HG03060 (cell line): Measurements from ENCODE around the gene RNF144A.

Source experiments
- ATAC-seq: cut with Tn5 transposase; IDR thresholded peaks from one replicate; pipeline ENCODE4 v1.9.1; 2021; ENCODE audit warnings: low read depth, moderate number of reproducible peaks; ENCODE audit not compliant: unreplicated experiment

The RNF144A gene

DNA sequence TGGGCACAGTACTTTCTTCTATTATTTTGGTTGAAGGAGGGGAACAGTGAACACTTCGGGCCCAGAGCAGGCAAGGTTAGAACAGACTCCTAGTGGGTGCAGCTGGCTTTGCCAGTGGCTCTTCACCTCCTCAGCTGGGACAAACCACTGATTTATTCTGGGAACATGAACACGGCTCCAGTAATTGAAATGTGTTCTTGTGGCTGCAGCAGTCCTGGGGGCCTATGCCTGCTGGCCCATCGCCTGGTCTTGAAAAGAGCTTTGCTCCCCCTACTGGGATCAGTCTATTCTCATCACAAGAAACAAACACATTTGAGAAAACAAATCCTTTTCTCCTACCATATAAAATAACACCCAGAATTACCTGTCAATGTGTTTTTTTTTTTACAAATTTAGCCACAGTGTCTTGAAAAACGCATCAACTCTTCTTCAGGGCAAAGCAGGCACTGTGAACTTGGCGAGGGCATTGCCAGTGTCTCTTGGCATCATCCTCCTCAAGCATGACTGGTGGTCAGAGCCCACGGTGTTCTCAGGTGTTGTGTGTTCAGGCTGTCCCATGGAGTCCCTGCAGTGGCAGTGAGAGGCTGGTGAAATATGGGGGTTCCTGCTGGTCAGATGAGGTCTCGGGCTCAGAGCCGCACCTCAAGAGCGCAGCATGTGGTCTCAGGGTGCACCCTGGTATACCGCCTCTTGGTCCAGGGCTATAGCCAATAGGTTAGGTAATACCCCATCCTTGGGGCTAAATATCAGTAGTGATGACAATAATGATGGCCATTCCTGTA is 51.3 kb downstream of the RNF144A start:
- no peak for ATAC-seq

DNA sequence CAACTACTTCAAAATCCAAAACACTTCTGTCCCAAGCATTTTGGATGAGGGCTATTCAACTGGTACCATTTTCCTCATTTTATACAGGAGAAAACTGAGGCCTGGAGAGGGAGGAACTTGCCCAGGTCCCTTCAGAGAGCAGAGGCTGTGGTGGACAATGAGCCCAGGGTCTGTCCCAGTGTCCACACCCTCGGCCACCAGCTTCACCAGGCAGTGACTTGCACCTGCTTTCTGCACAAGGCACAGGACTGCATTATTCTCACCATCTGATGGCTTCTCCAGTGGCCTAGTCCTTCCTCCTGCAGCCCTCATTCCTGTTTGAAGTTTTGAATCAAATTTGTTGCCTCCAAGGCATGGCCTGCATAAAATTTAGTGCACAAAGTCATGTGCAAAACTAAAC is 53.3 kb downstream of the RNF144A start:
- no peak for ATAC-seq

DNA sequence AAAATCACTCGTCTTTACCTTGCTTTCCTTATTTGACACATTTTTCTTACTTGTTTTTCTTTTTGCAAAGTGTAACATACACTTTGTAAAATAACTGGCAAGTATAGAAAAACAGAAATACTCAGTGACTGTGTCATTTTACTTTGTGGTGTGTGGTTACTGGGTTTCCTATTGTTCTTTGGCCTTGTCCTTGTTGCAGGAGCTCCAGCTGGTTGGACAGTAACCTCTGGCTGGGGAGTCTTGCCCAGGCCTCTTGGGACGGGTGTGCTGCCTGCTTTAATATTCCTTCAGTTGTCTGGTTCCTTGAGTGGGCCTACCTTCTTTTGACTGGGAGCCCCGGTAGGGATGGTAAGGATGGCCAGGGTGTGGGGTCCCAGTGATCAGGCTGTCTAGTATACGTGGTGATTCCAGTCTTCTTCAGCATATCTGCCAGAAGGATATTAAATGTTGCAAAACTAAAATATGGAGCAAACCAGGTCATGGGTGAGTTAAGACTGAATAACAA is 53.8 kb downstream of the RNF144A start:
- no peak for ATAC-seq

DNA sequence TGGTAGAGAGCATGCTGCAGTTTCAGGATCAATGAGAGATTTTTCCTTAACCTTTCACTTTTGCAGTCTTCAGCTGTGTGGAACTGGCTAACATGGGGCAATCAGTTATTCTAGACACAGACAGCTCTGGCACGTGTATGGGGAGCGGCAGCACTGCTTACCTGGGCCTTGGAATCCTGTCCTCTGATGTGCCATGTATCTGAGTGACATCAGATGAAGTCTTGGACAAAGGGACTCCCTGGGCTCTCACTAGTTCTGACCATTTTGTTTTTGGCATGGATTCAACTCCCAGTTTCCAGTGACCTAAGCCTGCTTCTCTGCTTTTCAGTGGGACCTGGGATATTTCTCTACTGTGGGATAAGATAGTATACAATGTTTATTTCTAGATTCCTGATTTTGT is 54.3 kb downstream of the RNF144A start:
- no peak for ATAC-seq

DNA sequence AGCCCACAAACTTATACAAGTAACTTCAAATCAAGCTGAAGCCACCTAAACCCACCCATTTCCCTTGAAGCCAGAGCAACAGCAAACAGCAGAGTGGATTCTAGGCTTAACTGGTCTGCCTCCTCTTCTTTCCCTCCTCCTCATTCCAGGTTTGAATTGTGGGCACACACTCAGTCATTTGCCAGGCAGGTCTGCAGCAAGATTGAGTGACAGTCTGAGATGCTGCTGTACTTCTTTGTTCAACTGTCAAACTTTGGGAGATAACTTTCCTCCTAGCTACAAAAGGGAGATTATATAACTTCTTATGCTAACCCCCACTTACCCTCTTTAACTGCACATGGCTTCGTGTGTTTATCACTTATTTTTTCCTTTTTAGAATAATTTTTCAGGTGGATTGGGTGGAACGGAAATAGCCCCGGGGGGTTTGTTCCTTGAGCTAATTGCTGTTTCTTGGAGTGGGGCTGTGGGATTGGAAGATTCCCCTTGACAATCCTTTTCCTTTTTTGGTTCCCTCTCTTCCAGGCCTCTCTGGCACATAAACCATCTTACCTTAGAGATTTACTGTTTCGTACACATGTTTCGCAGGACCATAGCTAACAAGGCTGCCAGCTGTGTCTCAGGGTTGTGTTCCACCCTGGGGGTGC is 55.0 kb downstream of the RNF144A start:
- ATAC-seq, result no peak

DNA sequence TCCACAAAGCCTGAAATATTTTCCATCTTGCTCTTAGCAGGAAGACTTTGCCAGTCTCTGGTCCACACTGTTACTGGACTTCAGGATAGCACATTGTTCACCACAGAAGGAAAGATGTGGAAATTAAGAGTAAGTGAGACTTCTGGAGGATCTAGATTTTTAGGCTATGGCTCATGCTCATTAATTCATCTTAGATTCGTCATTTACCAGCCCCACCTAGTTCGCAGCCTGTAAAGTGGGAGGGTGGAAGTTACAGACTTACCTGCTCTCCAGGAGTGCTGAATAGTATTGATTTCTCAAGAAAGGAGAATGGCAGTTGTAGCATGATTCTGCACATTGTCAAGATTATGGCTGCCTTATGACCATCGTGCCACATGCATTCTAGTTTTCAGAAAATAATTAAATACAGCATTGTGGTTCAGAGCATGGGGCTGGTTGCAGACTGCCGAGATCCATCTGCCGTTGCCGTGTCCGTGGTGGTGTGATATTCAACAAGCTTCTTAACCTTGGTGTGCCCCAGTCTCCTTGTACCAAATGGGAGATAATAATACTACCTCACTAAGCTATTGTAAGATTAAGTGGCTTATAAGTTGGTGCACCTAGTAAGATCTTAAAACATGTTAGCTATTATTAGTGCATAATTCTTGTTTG is 56.8 kb downstream of the RNF144A start:
- ATAC-seq, result no peak

DNA sequence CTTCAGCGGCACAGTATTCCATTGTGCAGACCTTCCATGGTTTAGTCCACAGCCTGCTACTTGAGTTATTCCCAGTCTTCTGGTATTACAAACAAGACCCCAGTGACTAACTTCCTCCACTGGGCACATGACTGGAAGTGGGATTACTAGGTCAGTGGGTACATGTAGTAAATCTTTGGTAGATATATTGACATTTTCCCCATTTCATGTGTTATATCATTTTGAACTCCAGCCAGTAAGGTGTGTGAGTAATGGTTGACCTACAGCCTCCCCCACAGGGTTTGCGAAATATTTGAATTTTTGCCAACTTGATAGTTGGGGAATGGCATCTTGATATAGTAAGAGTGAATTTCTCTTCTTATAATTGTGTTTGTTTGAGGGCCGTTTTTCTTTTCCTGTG is 58.8 kb downstream of the RNF144A start:
- no peak for ATAC-seq

DNA sequence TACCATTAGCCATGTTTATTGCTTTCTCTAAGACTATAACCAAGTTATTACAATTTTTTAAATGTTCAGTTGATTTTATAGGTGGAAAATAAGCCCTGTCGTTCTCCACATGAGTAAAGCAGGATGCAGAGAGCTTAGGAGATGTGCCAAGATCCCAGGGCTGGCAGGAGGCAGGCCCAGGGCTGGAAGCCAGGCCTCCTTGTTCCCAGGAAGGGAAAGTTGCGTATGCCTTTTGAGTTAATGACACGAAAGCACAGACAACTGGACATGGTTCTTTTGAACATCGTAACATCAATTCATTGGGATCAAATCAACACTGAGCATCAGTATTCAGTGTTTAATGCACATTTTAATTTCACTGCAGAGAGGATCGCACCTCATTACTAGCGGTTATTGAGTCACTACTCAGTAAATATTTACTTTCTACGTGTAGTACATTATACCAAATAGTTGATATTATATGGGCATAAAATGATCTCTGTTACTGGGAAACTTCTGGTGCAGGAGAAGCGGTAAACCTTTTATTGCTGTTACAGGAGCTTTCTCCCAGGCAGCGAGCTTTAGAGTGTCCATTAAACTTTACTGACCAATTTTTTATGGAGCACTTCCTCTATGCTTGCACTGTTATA is 60.0 kb downstream of the RNF144A start:
- ATAC-seq, result no peak

DNA sequence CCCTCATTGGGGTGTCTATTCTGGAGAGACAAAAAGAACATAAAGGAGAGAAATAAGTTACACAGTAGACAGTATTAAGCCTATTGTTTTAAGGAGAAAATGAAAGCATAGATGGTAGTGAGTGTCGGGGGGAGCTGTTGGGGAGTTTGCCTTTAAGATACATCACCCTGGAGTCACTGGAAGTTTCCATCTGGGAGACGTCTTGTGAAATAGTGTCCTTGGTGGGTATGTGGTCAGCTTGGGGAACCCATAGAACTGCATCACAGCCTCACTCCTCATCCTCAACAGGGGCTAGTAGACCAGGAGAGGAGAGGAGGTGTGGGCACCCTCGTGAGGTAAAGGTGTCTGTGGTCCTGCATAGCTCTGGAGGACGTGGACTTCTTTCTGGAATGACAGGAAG is 60.6 kb downstream of the RNF144A start:
- no peak for ATAC-seq

DNA sequence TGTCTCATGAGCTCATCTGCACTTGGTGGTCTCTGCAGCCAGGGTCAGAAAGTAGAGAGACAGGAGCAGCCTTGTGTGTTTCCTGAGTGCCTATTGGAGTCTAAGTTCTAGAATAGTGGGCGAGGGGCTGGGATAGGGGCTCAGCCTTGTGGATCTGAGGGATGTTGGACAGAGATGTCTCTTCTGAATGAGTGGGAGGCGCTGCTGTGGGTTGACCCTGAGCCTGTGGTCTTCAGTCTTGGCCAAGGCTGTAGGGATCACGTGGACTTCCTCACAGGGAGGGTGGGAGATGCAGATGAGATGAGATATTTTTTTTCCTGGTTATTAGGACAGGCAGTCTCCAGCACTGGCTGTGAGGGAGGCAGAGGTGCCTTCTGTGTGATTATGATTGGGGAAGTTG is 61.8 kb downstream of the RNF144A start:
- no peak for ATAC-seq

DNA sequence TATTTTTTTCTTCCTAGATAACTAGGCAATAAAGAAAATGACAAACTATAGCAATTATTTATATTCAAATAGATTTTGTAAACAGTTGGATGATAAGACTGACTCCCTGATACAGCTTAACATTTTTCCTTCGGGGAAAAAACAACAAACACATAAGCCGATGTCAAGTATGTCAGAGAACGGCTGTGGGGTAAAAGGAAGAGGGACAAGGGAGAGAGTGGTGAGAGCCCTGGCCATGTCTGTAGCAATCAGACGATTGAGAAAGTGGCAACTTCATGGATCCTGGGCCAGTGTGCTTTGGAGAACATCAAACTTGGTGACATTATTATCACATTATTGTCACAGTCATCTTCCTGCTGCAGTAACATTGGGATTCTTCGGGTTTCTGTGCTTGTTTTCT is 65.2 kb downstream of the RNF144A start:
- ATAC-seq, result no peak

DNA sequence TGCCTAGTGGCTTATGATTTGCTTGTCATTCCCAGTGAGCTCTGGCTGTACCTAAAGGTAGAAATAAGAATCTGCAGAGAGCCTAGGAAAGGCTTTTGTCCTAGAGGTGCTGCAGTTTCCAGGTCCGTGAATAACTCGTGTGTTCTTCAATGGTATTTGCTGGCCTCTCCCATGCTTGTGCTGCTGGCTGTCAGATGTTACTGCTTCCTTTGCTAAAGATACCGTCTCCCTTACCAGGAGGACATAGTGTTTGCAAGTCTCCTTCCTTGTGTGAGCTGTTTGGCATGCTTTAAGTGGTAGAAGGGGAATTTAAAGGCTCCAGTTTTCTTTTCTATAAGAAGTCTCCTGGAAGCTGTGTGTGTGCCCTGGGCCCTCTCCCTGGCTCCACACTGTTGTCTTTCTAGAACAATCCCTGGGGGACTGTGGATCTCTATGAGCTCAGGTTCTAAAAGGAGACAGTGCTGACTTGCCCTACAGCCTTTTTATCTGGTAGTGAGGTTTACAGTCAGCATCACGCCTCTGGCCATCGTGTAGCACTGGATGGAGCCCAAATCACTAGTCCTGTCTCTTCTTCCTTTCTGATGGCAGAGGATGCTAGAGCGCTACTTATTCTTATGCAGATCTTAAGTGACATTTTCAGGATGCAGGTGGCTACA is 65.8 kb downstream of the RNF144A start:
- ATAC-seq, result no peak

DNA sequence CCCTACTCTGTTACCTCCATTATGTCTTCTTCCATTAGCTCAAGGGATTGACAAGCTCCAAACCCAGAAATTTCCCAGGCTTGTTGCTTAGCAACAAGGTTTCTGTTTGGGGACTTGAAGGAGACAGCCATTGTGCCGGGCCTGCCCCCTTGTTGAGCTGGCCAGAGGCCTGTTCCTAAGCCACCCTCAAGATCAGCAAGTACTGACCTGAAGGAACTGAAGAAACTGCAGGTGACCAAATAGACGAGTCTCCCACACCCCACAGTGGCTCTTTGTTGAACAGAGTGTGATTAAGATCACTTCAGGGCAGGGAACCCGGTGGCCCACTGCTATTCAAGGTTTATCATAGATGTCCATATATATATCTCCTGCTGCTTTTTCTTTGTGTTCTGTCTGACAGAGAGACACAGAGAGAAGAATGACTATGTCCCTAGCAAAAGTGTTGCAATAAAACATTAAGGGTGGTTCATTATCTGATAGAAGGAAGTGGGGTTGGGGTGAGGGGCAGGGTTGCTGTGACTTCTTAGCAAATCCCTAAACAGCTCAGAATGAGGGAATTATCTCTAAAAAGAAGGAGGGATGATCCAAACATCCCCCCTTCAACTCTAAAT is 69.2 kb downstream of the RNF144A start:
- ATAC-seq, result no peak

DNA sequence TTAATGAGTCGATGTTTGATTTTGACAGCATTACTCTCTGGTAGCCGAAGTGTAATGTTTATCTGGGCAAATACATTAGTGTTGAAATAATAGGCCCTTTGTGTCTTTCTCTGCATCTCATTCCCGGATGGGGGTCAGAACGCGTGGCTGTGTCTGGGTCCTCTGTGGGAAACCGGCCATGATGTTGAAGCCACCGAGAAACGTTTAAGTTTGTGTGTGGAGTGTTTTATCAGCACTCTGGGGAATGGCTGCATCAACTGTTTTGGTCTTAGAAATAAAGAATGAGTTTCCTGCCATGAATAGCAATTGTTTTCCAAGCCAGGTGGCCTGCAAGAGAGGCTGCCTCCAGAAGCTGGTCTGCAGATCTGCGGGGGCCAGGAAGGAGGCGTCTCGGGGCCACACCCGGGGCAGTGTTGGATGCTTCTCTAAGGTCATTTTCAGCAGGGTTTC is 69.7 kb downstream of the RNF144A start:
- ATAC-seq, result no peak

DNA sequence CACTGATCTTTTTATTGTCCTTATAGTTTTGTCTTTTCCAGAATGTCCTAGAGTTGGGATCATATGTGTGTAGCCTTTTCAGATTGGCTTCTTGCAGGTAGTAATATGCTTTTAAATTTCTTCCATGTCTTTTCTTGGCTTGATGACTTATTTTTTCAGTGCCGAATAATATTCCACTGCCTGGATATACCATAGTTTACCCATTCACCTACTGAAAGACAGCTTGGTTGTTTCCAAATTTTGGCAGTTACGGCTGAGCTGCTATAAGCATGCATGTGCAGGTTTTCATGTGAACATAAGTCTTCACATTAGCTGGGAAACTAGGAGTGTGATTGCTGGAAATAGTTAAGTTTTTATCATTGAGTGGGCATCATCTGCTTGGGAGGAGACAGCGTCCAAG is 73.7 kb downstream of the RNF144A start:
- ATAC-seq, result no peak

DNA sequence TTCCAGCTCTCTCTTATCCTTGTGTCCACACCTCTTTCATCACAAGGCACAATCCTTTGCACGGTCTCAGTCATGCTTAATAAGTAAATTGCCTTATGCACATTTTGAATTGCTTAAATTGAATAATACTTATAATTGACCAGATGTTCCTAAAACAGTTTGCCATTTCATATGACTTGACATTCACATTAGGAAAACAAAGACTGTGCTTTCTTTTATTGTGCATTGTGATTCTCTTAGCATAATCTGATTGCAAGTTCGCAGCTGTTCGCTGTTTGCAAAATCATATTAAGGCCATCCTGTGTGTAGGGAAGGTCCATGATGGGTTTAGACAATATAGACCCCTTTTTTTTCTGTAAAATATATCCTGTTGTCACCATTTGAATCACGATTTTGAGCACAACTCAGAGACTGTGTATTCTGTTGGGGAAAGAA is 75.6 kb downstream of the RNF144A start:
- no peak for ATAC-seq

DNA sequence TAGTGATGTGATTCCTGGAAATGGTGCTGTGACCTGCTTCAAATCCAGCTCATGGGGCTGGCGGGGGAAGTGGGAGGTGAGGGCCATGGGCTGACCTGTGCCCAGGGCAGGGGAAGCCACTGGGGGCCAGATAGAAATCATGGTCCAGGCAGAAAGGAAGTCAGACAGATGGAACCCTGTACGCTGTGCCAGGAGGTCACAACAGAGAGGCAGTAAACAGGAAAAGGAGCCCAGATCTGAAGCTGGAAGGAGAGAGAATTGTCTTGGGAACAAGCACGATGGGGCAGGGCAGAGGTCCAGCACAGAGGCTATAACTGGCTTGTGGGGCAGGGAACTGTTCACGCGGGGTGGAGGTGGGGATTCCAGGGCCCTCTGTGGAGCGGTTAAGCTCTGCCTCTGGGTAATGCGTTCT is 76.0 kb downstream of the RNF144A start:
- no peak for ATAC-seq

DNA sequence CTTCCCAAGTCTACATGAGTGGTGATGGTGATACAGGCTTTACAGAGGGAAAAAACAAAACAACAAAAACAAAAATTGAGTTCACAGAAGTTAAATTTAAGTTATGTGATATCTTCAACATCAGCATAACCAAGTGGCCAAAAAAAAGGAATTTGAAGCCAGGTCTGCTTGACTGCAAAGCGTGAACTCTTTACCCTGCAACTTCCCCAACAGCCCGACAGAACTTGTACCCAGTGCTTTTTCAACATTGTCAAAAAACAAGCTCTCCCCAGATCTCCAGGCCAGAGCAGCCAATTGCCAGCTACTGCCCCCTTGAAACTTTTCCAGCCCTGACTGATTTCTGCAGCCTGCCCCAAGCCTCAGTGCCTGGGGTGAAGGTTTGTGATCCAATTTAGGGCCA is 76.7 kb downstream of the RNF144A start:
- ATAC-seq, result no peak

DNA sequence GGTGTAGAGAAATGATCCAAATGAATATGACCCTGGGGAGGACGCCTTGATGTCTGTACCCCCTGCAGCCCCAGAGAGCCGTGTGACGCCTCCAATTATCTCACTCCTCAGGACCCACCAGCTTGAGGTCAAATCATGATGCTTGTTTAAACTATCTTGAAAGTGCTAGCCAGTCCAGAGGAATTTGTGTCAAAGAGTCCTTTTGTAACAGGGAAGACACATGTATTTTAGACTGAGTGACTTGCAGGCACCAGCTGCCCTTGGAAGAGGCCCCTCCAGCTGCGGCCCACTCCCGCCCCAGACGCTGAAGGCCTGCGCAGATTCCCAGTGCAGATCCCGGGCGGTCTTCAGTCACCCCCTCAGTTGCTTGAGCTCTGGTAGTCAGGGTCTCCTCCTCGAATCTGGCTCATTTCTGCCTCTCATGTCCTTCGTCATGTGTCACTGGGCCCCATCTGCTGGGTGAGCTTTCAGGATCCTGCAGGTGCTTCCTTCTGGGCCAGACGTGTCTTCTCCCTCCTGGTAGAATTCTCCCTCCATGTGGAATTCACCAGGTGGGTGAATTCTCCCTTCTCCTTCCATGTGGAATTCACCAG is 77.4 kb downstream of the RNF144A start:
- ATAC-seq, result no peak
